HG03108 (cell line): Measurements from ENCODE around the gene TNS1.

Experiments
- ATAC-seq: cut with Tn5 transposase; IDR thresholded peaks from one replicate; pipeline ENCODE4 v1.9.1; 2021; ENCODE audit warnings: moderate library complexity; ENCODE audit not compliant: unreplicated experiment

Gene TNS1

DNA sequence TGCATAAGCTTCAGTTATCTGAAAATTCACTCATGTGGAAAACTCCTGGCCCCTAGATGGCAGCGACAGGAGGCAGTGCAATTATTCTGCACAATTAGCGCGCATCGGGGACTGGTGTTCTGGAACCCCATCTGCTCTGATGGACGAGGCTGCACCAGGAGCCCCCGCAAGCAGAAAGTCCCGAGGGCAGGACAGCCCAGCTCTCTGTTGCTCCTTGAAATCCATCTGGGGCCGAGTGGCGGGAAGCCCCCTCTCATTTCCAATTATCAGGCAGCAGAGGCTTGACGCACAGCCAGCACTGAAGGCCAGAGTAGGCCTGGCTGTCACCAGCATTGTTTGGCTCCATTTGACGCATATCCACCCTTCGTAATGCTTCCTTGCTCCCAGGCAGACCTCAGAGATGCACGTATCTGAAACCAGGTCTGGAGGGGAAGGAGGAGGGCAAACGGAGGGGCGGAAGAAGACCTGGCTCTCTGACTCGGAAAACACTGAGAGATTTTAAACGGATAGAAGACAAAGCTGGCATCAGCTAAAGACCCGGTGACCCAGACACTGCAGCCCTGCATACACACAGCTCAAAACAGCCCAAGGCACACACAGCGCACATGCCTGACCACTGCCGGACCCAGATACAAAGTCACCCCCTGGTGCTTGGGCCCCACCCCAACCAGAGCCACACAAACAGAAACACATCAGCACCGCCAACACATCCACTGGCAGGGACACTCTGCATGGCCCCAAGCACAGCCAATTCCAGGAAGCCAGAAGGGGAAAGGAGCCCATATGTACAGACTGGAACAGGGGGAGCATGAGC lies 69.8 kb downstream of the TNS1 start:
- ATAC-seq: no peak

DNA sequence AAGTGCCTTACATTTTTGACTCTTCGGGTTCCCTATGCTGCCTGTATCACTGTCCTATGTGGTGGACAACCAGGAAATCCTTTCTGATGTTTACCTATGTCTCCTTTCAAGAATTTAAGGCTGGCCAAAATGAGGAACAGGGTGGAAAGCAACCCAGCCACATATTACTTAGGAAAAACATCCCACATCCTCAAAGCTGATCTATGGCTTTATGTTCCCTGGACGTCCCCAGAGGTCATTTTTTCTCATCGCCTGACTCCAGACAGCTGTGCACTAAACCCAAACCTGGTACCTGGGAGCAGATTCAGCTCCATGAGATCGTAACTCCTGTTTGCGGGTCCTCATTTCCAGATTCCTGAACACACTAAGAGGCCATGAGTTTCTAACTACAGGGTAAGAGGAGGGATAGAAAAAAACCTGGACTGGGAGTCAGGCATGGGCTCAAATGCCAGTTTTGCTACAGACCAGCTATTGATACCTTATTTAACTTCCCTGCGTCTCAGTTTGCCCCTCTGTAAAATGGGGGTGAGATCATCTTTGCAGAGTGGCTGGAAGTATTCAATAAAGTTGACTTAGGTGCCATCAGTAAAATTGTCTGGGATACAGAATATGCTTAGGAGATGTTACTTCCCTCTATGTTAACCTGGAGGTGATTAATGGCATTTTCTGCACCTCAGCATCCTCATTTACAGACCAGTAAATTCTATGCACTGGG lies 70.8 kb downstream of the TNS1 start:
- no peak for ATAC-seq

- ATAC-seq: no peak
Measured at GRCh38 chr2:217930761-217931563, 71.8 kb downstream of the TNS1 start.

DNA sequence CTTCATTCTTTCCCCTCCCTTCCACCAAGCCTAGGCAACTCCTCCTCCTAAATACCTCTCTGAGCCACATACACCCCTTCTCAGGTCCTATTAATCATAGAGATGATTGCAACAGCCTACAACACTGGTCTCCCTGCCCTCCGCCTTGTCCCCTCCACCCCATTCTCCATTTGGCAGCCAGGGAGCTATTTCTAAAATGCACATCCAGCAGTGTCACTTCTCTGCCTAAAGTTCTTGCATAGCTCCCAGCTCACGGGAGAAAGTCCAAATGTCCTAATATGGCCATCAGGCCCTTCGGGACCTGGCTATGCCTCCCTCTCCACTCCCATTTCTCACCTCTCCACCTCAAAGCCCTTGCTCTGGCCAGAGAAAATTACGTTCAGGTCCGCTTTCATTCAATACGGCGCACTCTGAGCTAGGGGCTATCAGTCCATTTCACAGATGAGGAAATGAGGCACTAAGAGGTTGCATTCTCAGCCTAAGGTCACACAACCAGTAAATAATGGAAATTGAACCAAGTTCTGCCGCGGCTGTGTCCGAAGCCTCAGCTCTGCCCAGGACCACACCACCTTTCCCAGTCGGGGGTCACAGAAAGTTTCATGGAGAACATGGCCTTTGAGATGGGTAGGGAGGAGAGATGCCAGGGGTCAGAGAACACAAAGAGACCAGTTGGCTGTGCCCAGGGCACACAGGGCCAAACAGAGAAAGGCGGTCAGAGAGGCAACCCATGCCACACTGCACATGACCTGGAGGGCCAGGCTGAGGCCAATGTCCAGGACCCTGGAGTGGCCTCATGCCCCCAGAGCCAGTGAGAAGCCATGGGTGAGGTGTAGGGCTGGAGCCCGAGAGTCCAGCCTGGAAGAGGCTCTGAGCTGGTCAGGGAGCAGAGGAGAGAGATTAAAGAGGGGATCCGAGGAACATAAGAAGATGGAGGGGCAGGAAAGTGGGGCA lies 72.8 kb downstream of the TNS1 start:
- ATAC-seq: no peak

DNA sequence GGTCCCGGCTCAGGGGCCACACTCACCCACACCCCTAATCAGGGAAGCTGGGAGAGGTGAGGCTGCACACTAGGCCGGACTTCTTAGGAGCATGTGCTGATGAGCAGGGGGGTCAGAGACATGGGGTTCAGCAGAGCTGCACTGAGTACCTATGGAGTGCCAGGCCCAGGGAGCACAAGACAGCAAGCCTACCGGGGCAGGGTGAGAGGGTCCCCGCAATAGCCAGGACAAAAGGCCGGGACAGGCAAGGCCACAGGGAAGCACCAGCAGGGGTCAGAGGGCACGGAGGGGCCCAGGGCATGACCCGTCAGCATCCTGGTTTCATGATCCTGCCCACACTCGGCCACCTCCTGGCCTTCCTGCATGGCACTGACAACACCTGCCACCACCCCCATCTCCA lies 73.5 kb downstream of the TNS1 start:
- ATAC-seq: no peak

DNA sequence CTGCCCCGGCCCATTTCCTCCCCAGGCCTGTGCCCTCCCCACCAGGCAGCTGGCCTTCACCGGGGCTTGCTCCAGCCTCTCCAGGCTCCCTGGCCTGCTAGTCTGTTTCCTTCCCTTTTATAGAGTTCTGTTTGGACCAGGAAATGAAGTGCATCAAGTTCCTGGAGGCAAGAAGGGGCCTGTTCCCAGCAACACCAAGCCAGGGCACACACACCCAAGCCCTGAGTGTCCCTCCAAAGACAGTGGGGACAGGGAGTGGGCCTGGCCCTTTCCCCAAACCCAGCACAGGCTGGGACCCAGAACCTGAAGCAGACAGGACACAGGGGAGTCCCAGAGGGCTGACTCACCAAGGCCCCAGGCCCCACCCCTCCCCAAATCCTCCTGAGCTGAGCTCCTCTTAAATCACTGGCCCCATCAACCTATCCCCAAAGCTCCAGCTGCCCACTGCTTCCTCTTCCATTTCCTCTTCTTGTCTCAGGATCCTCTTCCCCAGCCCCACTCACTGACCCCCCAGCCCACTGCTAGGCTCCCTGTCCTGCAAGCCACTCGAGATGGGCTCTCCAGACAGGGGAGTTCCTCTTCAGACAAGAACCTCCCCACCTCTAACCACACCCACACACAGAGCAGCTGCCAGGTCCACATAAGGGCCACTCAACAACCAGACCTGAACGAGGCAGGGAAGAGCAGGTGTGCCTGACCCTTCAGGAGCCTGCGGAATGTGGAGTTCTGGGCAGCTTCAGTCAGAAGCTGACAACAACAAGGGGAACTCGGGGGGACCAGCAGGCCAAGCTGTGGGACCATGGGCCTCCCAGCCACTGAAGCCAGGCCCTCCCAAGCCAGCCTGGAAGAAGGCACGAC lies 74.2 kb downstream of the TNS1 start:
- no peak for ATAC-seq

GRCh38 chr2:217927601-217928323 lies 75.0 kb downstream of the TNS1 start:
- no peak for ATAC-seq

- no peak for ATAC-seq
Measured at GRCh38 chr2:217926801-217927200, 76.0 kb downstream of the TNS1 start.

DNA sequence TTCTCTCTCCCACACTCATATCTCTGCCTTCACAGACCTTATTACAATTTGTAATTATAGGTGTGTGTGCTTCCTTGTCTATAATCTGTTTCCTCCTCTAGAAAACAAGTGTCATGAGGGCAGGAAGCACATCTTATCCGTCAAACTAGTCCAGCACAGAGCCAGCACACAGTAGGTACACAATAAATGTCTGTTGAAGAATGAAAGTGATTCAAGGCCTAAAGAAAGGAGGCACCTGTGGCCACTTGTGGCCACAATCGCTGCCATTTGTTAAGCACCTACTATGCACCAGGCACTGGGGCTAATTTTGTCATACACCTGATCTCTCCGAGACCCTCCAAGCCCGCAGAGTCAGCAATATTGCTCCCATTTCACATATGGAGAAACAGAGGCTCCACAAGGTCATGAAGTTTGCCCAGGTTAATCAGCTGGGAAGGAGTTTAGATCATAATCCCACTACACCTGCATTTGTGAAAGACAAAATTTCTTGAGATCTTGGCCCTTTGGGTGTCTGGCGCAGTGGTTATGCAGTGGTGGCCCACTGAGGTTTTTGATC lies 78.4 kb downstream of the TNS1 start:
- ATAC-seq: no peak

- ATAC-seq: no peak
Measured at GRCh38 chr2:217923007-217923686, 79.6 kb downstream of the TNS1 start.

- no peak for ATAC-seq
Measured at GRCh38 chr2:217922101-217923006, 80.4 kb downstream of the TNS1 start.

DNA sequence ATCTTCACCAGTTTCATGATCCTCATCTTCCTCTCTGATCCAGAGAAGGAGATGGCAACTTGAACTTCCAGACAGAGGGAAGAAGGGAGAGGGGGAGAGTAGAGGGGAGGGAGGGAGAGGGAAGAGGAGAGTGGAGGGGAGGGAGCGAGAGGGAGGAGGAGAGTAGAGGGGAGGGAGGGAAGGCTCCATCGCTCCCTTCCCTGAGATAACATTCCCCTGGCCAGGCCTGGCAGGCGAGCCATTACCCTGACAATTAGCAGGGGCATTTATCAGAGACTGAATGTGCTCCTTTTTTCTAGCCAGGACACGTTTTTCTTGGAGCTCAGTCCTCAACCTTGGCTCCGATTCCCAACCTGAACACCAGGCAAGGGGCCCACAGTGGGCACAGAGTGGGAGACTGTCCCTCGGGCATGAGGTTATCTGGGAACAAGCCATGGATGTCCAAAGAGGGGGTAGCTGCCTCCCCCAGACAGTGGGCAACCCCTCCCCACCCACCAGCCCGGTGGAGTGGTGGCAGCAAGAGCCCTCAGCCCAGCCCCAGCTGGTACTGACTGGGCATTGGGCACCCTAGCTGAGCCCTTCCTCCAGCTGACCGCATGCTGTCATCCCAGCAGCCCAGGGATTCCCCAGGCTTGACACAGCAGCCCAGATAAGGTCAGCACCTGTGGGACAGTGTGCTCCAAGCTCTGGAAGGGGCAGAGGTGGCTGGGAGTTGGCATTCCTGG lies 81.8 kb downstream of the TNS1 start:
- ATAC-seq: no peak

GRCh38 chr2:217919781-217920351 lies 82.9 kb downstream of the TNS1 start:
- no peak for ATAC-seq

DNA sequence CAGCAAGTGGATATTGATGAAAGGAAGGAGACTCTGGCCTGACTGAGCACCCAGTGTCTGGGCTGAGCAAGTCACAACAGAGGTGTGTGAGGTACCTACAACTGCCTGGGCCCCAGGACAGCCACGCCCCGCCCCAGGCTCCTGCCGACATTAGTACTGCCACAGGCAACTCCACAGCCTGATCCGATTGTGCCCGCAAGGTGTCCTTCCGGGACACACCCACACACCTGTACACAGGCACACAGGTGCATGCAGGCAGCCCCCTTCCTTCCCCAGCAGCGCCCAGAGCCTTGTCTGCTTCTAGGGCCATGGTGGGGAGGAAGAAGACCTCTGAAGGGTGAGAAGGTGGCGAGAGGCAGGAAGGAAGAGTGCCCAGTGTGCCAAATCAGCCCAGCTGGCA lies 83.6 kb downstream of the TNS1 start:
- no peak for ATAC-seq

GRCh38 chr2:217918308-217919024 lies 84.3 kb downstream of the TNS1 start:
- no peak for ATAC-seq
